Kidney capillary endothelial cell (primary cell): ENCODE measurements around the gene DTWD2.
"Not testable (repeated sequence)": the region's sequence is repeated elsewhere in the genome, so short reads cannot be mapped to it uniquely, and the experiment has no call there.

Experiments
- DNase-seq: peaks from one replicate; pipeline ENCODE4 v3.0.0-alpha.2; 2018; ENCODE audit warnings: low spot score

The DTWD2 gene

DNA sequence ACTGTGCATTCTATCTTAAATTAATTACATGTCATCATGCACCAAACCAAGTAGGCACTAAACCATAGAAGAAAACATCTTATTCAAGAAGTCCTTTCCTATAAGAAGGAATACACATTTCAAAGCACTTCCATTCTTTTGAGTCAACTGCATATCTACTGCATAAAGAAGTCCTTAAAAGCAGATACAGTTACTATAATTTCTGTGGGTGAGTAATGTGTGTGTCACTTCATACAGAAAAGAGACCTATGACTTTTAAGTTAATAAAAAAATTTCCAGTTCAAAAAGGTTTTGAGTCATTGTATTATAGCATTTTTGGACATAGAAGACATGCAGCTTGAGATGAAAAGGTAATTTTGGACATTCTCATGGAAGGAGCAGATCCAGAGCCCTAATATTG lies 125.0 kb downstream of the DTWD2 start:
- DNase-seq = peak; percentile 33

DNA sequence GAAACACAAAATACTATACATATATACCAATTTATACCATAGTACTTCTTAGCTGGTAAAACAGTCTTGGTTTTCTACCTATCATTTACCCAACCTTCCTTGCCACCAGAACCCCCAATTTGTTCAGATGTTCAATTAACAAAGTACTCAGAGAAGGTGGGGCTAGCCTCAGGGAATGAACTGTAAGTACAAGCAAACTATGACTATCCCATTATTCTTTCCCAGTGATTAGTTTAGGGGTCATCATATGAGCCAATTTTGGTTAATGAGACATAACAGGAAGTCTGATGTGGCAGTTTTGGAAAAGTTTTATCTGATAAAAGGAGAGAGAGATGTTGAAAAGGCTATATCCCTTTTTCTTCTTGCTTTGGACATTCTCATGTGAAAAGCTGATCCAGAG lies 125.8 kb downstream of the DTWD2 start:
- no peak for DNase-seq

GRCh38 chr5:118857700-118858099 lies 130.6 kb downstream of the DTWD2 start:
- DNase-seq = no peak

- no peak for DNase-seq
These were observed 133.5 kb downstream of the DTWD2 start for GRCh38 chr5:118854819-118855218.

DNA sequence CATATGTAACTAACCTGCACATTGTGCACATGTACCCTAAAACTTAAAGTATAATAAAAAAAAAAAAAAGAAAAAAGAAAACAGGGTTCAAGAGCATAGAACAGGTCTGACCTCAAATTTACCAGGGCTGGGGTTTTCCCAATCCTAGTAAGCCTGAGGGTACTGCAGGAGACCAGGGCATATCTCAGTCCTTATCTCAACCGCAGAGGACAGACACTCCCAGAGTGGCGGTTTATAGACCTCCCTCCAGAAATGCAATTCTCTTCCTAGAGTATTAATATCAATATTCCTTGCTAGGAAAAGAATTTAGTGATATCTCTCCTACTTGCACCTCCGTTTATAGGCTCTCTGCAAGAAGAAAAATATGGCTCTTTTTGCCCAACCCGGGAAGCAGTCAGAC lies 136.6 kb downstream of the DTWD2 start:
- DNase-seq = not testable (repeated sequence)

DNA sequence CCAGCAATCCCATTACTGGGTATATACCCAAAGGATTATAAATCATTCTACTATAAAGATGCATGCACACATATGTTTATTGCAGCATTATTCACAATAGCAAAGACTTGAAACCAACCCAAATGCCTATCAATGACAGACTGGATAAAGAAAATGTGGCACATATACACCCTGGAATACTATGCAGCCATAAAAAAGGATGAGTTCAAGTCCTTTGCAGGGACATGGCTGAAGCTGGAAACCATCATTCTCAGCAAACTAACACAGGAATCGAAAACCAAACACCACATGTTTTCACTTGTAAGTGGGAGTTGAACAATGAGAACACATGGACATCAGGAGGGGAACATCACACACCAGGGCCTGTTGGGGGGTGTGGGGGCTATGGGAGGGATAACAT lies 138.8 kb downstream of the DTWD2 start:
- not testable (repeated sequence) for DNase-seq

- DNase-seq = no peak
These were observed 144.0 kb downstream of the DTWD2 start for GRCh38 chr5:118844351-118844750.

GRCh38 chr5:118834710-118835109 lies 153.6 kb downstream of the DTWD2 start:
- DNase-seq = no peak

DNA sequence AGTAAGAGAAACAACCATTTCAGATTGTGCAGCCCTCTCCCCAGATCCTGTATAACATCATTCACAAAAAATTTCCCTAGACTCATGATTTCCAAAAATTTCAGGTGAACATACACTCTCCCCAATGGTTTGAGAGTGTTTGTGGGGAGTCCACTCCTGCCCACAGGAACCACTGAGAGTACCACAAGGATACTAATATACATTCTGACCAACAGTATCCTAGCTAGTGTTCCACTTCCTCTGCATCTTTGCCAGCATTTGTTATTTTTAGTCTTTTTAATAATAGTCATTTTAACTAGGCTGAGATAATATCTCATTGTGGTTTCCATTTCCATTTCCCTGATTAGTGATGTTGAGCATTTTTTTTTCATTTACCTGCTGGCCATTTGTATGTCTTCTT lies 155.4 kb downstream of the DTWD2 start:
- no peak for DNase-seq

DNA sequence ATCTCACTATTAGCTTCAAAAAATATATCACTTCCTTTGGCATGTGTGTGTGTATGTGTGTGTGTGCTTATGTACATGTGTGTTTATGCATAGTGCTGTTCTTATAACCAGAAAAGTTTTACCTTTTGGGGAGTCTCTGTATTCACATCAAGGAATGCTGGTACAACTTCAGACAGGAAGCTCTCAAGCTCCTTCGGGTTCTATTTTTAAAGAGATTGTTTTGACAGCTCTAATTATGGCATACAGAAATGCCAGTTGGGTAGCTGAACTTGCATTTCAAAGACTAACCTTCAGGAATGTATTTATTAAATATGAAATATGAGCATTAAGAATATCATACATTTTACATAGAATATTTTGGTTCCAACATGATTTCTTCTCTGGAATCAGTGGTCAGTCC lies 163.1 kb downstream of the DTWD2 start:
- no peak for DNase-seq

GRCh38 chr5:118818604-118819003 lies 169.7 kb downstream of the DTWD2 start:
- no peak for DNase-seq

DNA sequence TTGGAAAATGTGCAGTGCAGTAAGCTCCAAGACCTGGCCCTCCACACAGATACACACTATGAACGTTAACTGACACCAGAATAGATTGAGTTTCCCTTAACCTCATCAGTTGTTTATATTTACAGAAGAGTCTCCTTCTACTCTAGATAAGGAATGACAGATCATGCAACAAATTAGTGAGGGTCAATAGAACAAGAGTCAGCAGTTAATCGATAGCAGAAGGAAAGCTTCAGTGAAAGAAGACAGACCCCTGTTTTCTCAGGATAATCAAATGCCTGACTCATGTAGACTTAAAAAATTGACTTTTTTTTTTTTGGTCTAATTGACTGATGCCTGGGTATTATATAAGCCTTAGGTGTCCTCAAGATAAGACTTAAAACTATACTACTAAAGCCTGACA lies 179.9 kb downstream of the DTWD2 start:
- no peak for DNase-seq

DNA sequence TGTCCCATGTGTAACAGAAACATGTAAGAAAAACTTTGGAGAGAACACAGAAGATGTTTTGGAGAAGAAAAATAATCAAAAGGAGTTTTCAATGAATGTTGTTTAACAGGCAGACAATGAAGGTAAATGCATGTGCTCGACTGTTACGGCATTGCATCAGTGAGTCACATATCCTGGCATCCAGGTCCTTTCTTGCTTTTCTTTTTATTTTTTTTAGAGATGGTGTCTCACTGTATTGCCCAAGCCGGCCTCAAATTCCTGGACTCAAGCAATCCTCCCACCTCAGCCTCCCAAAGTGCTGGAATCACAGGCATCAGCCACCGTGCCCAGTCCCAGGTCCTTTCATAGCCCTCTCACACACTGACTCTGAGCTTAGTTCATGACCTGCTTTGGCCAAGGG lies 181.8 kb downstream of the DTWD2 start:
- DNase-seq = no peak

DNA sequence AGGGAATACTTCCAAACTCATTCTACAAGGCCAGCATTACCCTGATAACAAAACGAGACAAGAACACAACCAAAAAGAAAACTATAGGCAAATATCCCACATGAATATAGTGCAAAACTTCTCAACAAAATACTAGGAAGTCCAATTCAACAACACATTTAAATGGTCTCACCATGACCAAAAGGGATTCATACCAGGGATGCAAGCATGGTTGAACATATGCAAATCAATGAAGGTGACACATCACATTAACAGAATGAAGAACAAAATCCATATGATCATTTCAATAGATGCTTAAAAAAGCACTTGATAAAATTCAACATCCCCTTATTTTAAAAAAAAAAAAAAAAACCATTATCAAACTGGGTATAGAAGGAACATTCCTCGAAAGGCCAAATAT lies 186.0 kb downstream of the DTWD2 start:
- DNase-seq = no peak

DNA sequence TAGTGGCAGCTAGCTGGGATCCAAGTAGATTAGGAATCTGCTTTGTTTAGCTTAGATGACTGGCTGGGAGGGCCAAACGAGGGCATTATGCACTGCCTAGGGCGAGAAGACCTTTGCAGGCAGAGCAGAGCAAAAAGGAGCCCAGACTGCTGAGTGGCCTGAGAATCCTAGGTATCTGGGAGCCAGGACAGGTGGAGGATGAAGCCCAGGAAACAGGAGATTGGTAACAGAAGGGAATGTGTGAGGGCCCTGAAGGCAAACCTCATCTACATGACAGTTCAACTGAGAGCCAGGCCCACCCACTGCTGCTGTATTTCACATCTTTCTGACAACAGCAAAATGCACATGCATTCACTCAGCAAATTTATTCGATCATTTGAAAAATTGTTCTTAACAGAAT lies 192.3 kb downstream of the DTWD2 start:
- no peak for DNase-seq

DNA sequence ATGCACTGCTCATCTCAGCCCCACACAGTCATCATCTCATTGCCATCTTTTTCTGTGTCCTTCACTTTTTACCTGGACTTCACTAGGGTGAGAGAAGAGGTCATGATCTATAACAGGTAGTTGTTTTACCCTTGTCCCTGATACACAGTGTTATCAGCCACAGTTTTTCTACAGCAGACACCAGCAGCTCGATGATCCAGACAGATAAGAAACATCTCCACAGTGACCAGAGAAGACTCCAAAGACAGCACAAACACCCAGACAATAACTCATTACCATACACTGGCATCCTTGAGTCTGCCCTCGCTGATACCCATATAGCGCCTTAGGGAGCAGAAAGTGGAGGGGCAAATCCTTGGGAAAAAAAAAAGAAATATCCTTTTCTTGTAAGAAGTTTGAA lies 194.1 kb downstream of the DTWD2 start:
- no peak for DNase-seq

- no peak for DNase-seq
These were observed 194.7 kb downstream of the DTWD2 start for GRCh38 chr5:118793652-118794051.

DNA sequence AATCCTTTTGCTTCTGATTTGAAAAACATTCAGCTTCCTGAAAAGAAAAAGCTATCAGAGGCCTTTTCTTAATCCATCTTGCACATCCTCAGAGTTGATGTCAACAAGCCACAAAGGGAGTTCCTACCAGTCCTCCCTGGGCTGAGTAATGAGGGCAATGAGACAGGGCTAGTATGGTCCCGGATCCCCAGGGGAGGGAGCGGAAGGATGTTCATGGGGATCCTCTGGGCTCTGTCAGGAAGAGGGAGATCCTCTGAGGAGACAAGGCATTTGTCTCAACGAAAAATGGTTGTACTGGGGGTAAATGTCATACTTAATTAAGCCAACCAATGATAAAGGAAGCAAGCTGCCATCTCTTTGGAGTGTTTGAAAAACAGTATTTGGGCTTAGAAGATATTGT lies 195.3 kb downstream of the DTWD2 start:
- no peak for DNase-seq

DNA sequence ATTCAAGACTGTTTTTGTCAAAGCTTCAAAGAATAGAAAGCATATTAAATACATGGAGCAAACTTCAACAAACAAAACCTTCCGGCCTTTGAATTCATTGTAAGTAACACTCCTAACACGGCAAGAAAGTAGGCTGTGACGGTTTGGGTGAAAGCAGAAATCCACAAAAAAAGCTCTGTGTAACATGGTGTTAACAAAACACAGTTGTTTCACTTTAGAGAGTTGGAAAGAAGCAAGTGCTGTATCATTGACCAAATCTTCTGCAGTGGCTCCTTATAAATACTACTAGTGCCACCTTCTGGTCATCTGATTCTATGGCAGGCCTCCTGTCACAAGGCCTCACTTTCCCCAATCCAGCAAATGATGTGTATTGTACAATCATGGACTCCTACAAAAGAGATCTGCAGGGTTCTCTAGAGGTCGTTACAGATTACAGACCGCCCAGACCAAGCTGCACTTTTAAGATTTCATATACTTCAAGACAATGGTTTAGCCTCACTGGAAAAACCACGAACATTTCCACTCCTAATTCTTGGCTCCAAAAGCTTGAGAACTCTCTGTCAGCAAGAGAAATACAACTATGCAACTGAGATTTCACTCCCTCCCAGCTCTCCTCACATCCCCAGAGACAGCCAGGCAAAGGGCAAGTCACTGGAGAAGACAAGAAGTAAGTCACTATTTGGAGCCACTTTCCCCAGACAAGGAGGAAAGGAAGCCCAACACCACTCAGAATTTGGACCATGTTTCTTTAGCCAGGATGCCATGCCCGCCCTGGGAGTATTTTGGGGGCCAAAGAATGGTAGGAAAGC lies 196.2 kb downstream of the DTWD2 start:
- DNase-seq = peak; percentile 55

DNA sequence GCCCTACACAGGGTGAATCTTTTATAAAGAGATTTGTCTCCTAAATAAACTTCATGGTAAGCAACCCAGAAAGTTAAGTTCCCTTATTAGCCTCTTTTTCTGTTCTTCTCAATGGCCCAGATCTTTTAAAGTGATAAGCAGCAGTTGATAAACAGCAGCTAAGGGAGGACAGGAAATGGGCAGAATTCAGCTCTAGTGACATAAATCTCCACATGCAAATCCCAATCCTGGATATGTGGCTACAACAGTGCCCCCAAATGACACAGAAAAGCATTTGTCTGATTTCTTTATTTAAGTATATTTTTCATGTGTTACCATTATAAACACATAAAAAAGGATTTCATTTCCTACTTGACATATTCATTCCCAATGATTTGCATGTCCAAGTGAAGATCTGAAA lies 199.0 kb downstream of the DTWD2 start:
- no peak for DNase-seq

DNA sequence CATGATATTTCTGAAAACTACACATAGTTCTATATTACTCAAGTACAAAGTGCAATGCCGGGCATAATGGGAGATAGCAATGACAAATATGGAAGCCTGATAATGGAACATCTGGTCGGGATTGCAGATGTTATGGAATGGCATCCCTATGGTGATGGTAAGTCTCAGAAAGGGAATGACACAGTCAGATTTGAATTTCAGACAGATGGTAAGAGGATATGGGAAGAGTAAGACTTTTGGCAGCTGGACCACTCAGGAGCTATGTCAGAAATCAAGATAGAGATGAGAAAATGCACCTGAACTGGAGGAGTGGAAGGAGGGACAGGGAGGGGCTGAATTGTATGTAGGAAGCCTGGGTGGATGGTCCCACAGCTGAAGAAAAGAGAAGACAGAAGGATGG lies 200.0 kb downstream of the DTWD2 start:
- DNase-seq = no peak
